GM12864 (cell line): ENCODE results near the gene DMRTA2.

Experiments
- DNase-seq: peaks from one replicate; pipeline ENCODE4 v3.0.0-alpha.2; 2011; ENCODE audit warnings: low read depth
- H3K4me3 ChIP-seq: 2 replicates; pipeline ENCODE4 v1.5.1; 2011; ENCODE audit warnings: mild to moderate bottlenecking, low read depth, low read length, control low read depth
- CTCF ChIP-seq: IDR thresholded peaks from 2 replicates; pipeline ENCODE4 v1.5.1; 2011; ENCODE audit warnings: low read depth, mild to moderate bottlenecking, moderate library complexity, low read length, control low read depth, inconsistent platforms; ENCODE audit errors: missing control alignments

Gene DMRTA2

DNA sequence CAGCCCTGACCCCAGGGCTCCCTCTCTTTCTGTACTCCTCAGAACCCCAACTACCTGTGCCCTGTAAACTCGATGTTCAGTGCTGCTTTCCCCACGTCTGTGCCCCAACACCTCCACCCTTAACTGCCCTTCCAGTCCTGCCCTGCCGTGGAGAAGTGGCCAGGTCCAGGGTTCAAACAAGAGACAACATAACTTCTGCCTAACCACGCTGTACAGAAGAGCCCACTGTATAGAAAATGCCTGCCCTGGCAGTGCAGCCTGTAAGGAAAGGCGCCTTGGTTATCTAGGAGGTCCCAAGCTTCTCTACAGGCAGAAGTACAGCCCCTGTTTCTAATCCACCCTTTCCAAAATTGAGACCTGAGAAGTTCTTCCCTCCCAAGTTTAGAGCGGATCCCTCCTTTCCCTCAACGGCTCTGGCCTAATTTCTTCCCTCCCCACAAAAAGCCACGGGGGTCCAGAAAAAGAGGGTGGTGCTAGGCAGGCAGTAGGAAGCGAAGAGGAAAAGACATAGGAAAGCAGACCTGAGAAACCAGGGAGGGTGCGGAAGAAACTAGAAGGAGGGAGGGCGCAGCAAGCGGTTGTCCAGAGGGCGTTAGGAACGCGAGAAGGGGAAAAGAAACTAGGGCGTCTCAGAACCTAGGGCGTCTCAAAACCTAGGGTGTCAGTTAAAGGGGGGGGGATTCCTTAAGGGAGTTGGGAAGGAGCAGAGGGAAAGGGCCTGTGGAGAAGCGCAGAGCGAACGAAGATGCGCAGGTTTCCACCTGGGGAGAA lies 3.2 kb downstream of the DMRTA2 start:
- H3K4me3 ChIP-seq, result no peak overlapping the region
- TF ChIP-seq CTCF, result no peak
- no peak for DNase-seq

DNA sequence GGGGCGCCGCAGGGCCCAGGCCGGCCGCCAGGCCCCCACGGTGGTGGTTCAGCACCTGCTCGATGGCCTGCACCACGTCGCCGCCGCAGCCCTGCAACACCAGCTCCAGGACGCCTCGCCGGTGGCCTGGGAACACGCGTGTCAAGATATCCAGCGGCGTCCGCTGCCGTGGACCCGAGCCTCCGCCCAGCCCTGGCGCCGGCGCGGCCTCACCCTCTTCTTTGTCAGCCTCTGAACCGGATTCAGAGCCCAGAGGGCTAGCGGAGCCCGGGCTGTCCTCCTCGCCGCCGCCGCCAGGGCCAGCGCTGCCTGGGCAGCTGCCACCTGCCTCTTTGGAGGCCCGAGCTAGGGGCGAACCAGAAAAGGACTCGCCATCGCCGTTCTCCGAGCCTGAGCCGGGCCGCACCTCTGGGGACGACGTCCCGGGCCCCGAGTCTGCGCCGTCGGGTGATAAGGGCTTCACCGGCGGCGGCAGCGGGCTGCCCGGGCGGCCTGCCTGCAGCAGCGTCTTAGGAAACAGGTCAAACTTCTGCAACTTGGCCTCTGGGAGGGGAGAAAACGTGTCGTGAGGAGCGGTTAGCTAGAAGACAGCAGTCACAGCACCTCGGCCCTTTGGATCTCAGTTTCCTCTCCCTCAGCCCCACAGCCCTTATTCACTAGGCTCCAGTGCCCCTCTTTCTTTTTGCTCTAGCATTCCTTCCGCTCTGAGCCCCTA lies 3.9 kb downstream of the DMRTA2 start:
- DNase-seq, result no peak
- TF ChIP-seq CTCF, result no peak
- no peak overlapping the region for H3K4me3 ChIP-seq

GRCh38 chr1:50418600-50419109 lies 4.6 kb downstream of the DMRTA2 start:
- TF ChIP-seq CTCF, result no peak
- no peak overlapping the region for H3K4me3 ChIP-seq
- no peak for DNase-seq

DNA sequence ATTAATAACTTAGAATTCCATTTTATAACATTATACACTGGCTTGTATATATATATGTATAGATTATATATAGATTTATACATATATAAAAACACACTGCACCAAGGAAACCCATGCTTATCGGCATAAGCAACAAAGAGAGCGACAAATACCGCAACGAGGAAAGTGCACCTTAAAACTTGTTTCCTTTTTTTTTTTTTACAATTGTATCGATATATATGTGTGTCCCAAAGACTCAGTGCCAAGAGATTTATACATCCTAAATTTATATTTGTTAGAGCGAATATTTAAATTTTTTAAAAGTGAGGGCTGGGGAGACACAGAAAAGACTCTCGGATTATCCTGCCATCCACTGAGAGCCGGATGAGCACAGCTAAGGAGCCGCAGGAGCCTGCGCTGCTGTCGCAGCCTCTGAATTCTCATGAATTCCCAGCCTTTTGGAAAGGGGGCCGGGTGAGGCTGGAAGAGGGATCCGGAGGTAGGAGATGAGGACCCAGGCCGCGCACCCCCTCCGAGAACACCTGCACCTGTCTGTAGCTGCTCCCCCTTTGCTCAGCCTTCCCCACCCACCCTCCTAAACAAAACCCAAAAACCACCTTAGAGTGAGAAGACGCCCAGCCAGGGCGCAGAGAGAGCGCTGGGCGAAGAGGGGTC lies 5.2 kb downstream of the DMRTA2 start:
- no peak for TF ChIP-seq CTCF
- DNase-seq, result no peak
- no peak overlapping the region for H3K4me3 ChIP-seq

- TF ChIP-seq CTCF, result no peak
- no peak overlapping the region for H3K4me3 ChIP-seq
- no peak for DNase-seq
These were observed 5.7 kb downstream of the DMRTA2 start for GRCh38 chr1:50417507-50417906.

DNA sequence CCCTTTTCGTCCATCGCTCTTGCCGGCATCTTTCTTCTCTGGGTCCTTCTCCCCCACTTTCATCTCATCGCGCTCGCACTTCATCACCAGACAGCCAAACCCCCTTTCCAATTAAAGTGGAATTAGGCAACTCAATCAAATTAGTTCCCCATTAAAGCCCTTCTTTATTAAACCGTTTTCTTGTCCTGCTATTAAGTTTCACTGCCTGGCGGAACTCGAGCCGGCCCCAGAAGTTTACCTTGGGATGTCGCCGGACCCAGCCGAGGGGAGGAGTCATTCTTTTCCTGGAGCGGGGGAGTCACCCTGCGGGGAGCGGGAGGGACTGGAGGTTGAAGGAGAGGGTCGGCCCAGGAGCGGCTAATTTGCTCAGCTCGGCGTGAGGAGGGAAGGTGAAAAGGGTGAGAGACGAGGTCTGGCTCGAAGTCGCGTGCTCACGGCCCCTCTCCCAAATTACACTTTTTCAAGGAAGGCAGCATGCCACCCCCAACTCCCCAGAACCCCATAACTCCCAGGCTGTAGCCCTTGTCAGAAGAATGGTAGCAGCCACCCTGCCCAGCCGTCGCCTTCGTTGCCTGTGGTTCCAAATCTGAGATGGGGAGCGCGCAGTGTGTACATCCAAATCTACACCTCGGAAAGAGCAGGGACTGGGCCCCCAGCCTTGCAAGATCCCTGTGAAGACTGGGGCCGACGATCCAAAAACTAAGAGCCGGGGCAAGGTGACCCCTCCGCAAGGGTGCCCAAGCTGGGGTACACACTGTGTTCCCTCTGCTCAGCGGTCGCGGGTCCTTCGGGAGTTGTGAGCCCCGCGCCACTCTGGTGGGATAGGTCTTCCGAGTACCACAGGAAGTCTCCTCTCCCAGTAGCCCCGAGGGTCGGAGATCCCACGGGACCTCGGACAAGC lies 6.4 kb downstream of the DMRTA2 start:
- no peak for DNase-seq
- H3K4me3 ChIP-seq, result no peak overlapping the region
- TF ChIP-seq CTCF, result no peak
